NCI-H2081 (cell line): ENCODE results near the gene ILDR2.

Experiments used
- DNase-seq, 2 experiments: peaks; one replicate each; lab custom pipeline; 2025; lab: John Stamatoyannopoulos, UW

ILDR2 gene

GRCh38 chr1:166971252-166971651 lies 4.1 kb downstream of the ILDR2 start:
- no peak for DNase-seq

GRCh38 chr1:166969074-166969677 lies 6.2 kb downstream of the ILDR2 start:
- no peak for DNase-seq

- DNase-seq, result no peak
Observed at GRCh38 chr1:166960858-166961474, 14.4 kb downstream of the ILDR2 start.

GRCh38 chr1:166956872-166957271 lies 18.5 kb downstream of the ILDR2 start:
- DNase-seq, result no peak

GRCh38 chr1:166956057-166956850 lies 19.1 kb downstream of the ILDR2 start:
- DNase-seq, result no peak

- DNase-seq, result no peak
Observed at GRCh38 chr1:166953491-166953890, 21.8 kb downstream of the ILDR2 start.

GRCh38 chr1:166952002-166952746 lies 23.2 kb downstream of the ILDR2 start:
- DNase-seq, result no peak

GRCh38 chr1:166951050-166951449 lies 24.3 kb downstream of the ILDR2 start:
- DNase-seq, result no peak

- DNase-seq, result no peak
Observed at GRCh38 chr1:166950156-166950555, 25.2 kb downstream of the ILDR2 start.

- DNase-seq, result no peak
Observed at GRCh38 chr1:166948856-166949350, 26.4 kb downstream of the ILDR2 start.

GRCh38 chr1:166947398-166948043 lies 27.8 kb downstream of the ILDR2 start:
- DNase-seq, result peak; percentile 14 to 43

GRCh38 chr1:166944186-166944967 lies 31.0 kb downstream of the ILDR2 start:
- no peak for DNase-seq

GRCh38 chr1:166939741-166940375 lies 35.5 kb downstream of the ILDR2 start:
- no peak for DNase-seq

- no peak for DNase-seq
Observed at GRCh38 chr1:166937962-166938361, 37.4 kb downstream of the ILDR2 start.

GRCh38 chr1:166937329-166937728 lies 38.0 kb downstream of the ILDR2 start:
- DNase-seq, result peak in 1 of 2 experiments; percentile 35

GRCh38 chr1:166933633-166934032 lies 41.7 kb downstream of the ILDR2 start:
- no peak for DNase-seq

GRCh38 chr1:166933140-166933539 lies 42.2 kb downstream of the ILDR2 start:
- no peak for DNase-seq

- DNase-seq, result no peak
Observed at GRCh38 chr1:166929911-166930310, 45.4 kb downstream of the ILDR2 start.

GRCh38 chr1:166927701-166928100 lies 47.6 kb downstream of the ILDR2 start:
- DNase-seq, result no peak

- DNase-seq, result no peak
Observed at GRCh38 chr1:166925810-166926478, 49.4 kb downstream of the ILDR2 start.
